HepG2 (cell line): ENCODE data around the gene CCSER2. TPM values are rescaled to one million over a fixed set of nuclear protein-coding genes. Genes with fewer than 3 reads are reported as not detected.
A peak's percentile ranks its signal among the peaks of the same experiment; 100 is the strongest.

Experiments
- DNMT3B ChIP-seq: conservative IDR thresholded peaks from 2 replicates; pipeline ENCODE4 v1.6.1; 2016; ENCODE audit warnings: missing biosample characterization, control low read depth
- ELF1 ChIP-seq: sonication (generic); formaldehyde crosslinking; IDR thresholded peaks from 2 replicates; pipeline ENCODE4 v1.4.0; 2020; ENCODE audit warnings: missing genetic modification reagents
- ETV5 ChIP-seq: IDR thresholded peaks from 2 replicates; pipeline ENCODE4 v1.6.1; 2018; ENCODE audit warnings: missing biosample characterization, missing genetic modification reagents, inconsistent platforms, borderline replicate concordance
- HES4 ChIP-seq: sonication (generic); formaldehyde crosslinking; IDR thresholded peaks from 2 replicates; pipeline ENCODE4 v1.9.0; 2021; ENCODE audit warnings: mild to moderate bottlenecking, missing genetic modification reagents, borderline replicate concordance
- HNF4G ChIP-seq, 2 experiments: sonication (generic) in 1 of 2; formaldehyde crosslinking in 1 of 2; IDR thresholded peaks; 2 replicates each; pipeline versions ENCODE4 v1.4.0 to v1.6.1; 2011 to 2020; ENCODE audit warnings: borderline replicate concordance in 2 of 2, low read depth in 2 of 2, mild to moderate bottlenecking in 2 of 2, low read length in 1 of 2, missing genetic modification reagents in 1 of 2, moderate library complexity in 1 of 2
- HOXA3 ChIP-seq: sonication (generic); formaldehyde crosslinking; IDR thresholded peaks from 2 replicates; pipeline ENCODE4 v1.5.0; 2020; ENCODE audit warnings: missing genetic modification reagents
- KAT8 ChIP-seq: IDR thresholded peaks from 2 replicates; pipeline ENCODE4 v1.6.1; 2016; ENCODE audit warnings: missing genetic modification reagents, missing compliant biosample characterization
- KDM6A ChIP-seq: IDR thresholded peaks from 2 replicates; pipeline ENCODE4 v1.6.1; 2016; ENCODE audit warnings: low read depth
- MED8 ChIP-seq: sonication (generic); formaldehyde crosslinking; IDR thresholded peaks from 2 replicates; pipeline ENCODE4 v1.8.1; 2023; ENCODE audit warnings: mild to moderate bottlenecking, missing genetic modification reagents; ENCODE audit not compliant: insufficient replicate concordance
- NCOA1 ChIP-seq: sonication (generic); formaldehyde crosslinking; IDR thresholded peaks from 2 replicates; pipeline ENCODE4 v1.9.0; 2021; ENCODE audit warnings: missing genetic modification reagents
- NKX3-1 ChIP-seq: sonication (generic); formaldehyde crosslinking; IDR thresholded peaks from 2 replicates; pipeline ENCODE4 v1.5.0; 2020; ENCODE audit warnings: missing genetic modification reagents
- SAFB2 ChIP-seq: sonication (generic); formaldehyde crosslinking; IDR thresholded peaks from 2 replicates; pipeline ENCODE4 v1.5.1; 2020; ENCODE audit warnings: missing genetic modification reagents, low read depth, mild to moderate bottlenecking, borderline replicate concordance
- SALL2 ChIP-seq: sonication (generic); formaldehyde crosslinking; IDR thresholded peaks from 2 replicates; pipeline ENCODE4 v1.8.1; 2023; ENCODE audit warnings: mild to moderate bottlenecking, missing genetic modification reagents, inconsistent platforms
- SP4 ChIP-seq: sonication (generic); formaldehyde crosslinking; IDR thresholded peaks from 2 replicates; pipeline ENCODE4 v1.8.1; 2023; ENCODE audit warnings: mild to moderate bottlenecking, missing genetic modification reagents
- TAF1 ChIP-seq: sonication (generic); formaldehyde crosslinking; IDR thresholded peaks from 2 replicates; pipeline ENCODE4 v1.4.0; 2020; ENCODE audit warnings: missing genetic modification reagents
- YY1 ChIP-seq: IDR thresholded peaks from 2 replicates; pipeline ENCODE4 v1.6.1; 2011; ENCODE audit warnings: low read length, low read depth, moderate library complexity, mild to moderate bottlenecking; ENCODE audit not compliant: insufficient read depth, insufficient replicate concordance
- ZBTB1 ChIP-seq: sonication (generic); formaldehyde crosslinking; IDR thresholded peaks from 2 replicates; pipeline ENCODE4 v1.4.0; 2020; ENCODE audit warnings: missing genetic modification reagents, borderline replicate concordance
- ZBTB7B ChIP-seq: sonication (generic); formaldehyde crosslinking; IDR thresholded peaks from 2 replicates; pipeline ENCODE4 v1.4.0; 2020; ENCODE audit warnings: missing genetic modification reagents
- ZFP36L2 ChIP-seq: sonication (generic); formaldehyde crosslinking; IDR thresholded peaks from 2 replicates; pipeline ENCODE4 v1.4.0; 2020; ENCODE audit warnings: missing genetic modification reagents
- ZNF136 ChIP-seq: sonication (generic); formaldehyde crosslinking; IDR thresholded peaks from 2 replicates; pipeline ENCODE4 v1.8.1; 2022; ENCODE audit warnings: low read depth, mild to moderate bottlenecking, moderate library complexity, missing genetic modification reagents
- ZNF274 ChIP-seq: sonication (generic); formaldehyde crosslinking; IDR thresholded peaks from 2 replicates; pipeline ENCODE4 v1.5.1; 2020; ENCODE audit warnings: mild to moderate bottlenecking, missing genetic modification reagents
- ZNF326 ChIP-seq: sonication (generic); formaldehyde crosslinking; IDR thresholded peaks from 2 replicates; pipeline ENCODE4 v1.4.0; 2020; ENCODE audit warnings: missing genetic modification reagents, borderline replicate concordance
- ZNF431 ChIP-seq: sonication (generic); formaldehyde crosslinking; IDR thresholded peaks from 2 replicates; pipeline ENCODE4 v1.9.0; 2022; ENCODE audit warnings: missing genetic modification reagents, low read depth, mild to moderate bottlenecking, borderline replicate concordance
- ZNF703 ChIP-seq: sonication (generic); formaldehyde crosslinking; IDR thresholded peaks from 2 replicates; pipeline ENCODE4 v1.5.1; 2020; ENCODE audit warnings: missing genetic modification reagents, mild to moderate bottlenecking, moderate library complexity, borderline replicate concordance
- ZNF709 ChIP-seq: sonication (generic); formaldehyde crosslinking; IDR thresholded peaks from 2 replicates; pipeline ENCODE4 v1.5.0; 2020; ENCODE audit warnings: mild to moderate bottlenecking, missing genetic modification reagents
- ZSCAN30 ChIP-seq: sonication (generic); formaldehyde crosslinking; IDR thresholded peaks from 2 replicates; pipeline ENCODE4 v1.5.0; 2020; ENCODE audit warnings: mild to moderate bottlenecking, missing genetic modification reagents
- polyA plus RNA-seq, 8 experiments: library from polyadenylated mRNA; depleted of rRNA in 3 of 8; stranded (reverse) in 7 of 8; unstranded in 1 of 8; fragments of >200 nt; fragmentation: Illumina TruSeq in 4 of 8; extraction: Trizol in 4 of 8; gene quantifications; 2 replicates each; pipeline versions ENCODE4 v1.2.1 to v1.2.3, GENCODE V29; 2011 to 2016; ENCODE audit warnings: low read depth in 4 of 8, missing spikeins in 1 of 8, mixed read lengths in 1 of 8; ENCODE audit not compliant: insufficient read depth in 1 of 8
- total RNA-seq, 5 experiments: library from RNA; depleted of rRNA; stranded (reverse); fragments of >200 nt; fragmentation: Illumina TruSeq; extraction: Trizol; gene quantifications; 2 replicates each; pipeline ENCODE4 v1.2.3, GENCODE V29; 2016; ENCODE audit warnings: low read depth in 1 of 5
- TF ChIP-seq, protein P1 (sequence below): sonication (generic); formaldehyde crosslinking; IDR thresholded peaks from 2 replicates; pipeline ENCODE4 v1.8.0; 2022; ENCODE audit warnings: missing genetic modification reagents, mild to moderate bottlenecking, inconsistent platforms, borderline replicate concordance

Gene CCSER2
- total and polyA plus RNA-seq, 2 of the 13 experiments (the other 11 are each of a cell fraction or from before 2014, with no cell fraction given) = 13.3 to 17.2 TPM

- no peak for TF ChIP-seq NCOA1
- peak; percentile 94; the same call in 1 of the 2 replicates for TF ChIP-seq ZBTB1
- no peak for TF ChIP-seq HES4 (CRISPR knock-in tag)
- 0 out of 2 replicates have a peak, but pooled peaks have one; percentile 23 for TF ChIP-seq HOXA3 (CRISPR knock-in tag)
- TF ChIP-seq DNMT3B (CRISPR knock-in tag) = peak; percentile 71; the same call in 1 of the 2 replicates
- TF ChIP-seq ZNF274 = no peak
- TF ChIP-seq NKX3-1 (CRISPR knock-in tag) = peak; percentile 95
- TF ChIP-seq SAFB2 (CRISPR knock-in tag) = no peak
- TF ChIP-seq ELF1 (CRISPR knock-in tag) = 0 out of 2 replicates have a peak, but pooled peaks have one; percentile 16
- TF ChIP-seq KDM6A (CRISPR knock-in tag) = no peak
- no peak for TF ChIP-seq ZNF326 (CRISPR knock-in tag)
- no peak for TF ChIP-seq YY1
- TF ChIP-seq ZBTB7B (CRISPR knock-in tag) = no peak
- TF ChIP-seq MED8 (CRISPR knock-in tag) = no peak
- no peak for TF ChIP-seq SALL2 (CRISPR knock-in tag)
- TF ChIP-seq ZNF136 (CRISPR knock-in tag) = no peak
- no peak for TF ChIP-seq HNF4G (IDR thresholded peaks at IDR 0.05; ENCODE audit: borderline replicate concordance, low read depth, low read length)
- no peak for TF ChIP-seq HNF4G (CRISPR knock-in tag; IDR thresholded peaks at IDR 0.05; ENCODE audit: borderline replicate concordance, low read depth)
- TF ChIP-seq ZFP36L2 (CRISPR knock-in tag) = peak; percentile 90; the same call in 1 of the 2 replicates
- TF ChIP-seq KAT8 (CRISPR knock-in tag) = peak; percentile 39; the same call in 1 of the 2 replicates
- no peak for TF ChIP-seq TAF1 (CRISPR knock-in tag)
- TF ChIP-seq ZNF431 (CRISPR knock-in tag) = peak; percentile 89
- no peak; the same call in 1 of the 2 replicates for TF ChIP-seq ZSCAN30
- peak; percentile 48; the same call in 1 of the 2 replicates for TF ChIP-seq ETV5 (CRISPR knock-in tag)
- no peak for TF ChIP-seq ZNF703 (CRISPR knock-in tag)
- TF ChIP-seq, protein P1, sequence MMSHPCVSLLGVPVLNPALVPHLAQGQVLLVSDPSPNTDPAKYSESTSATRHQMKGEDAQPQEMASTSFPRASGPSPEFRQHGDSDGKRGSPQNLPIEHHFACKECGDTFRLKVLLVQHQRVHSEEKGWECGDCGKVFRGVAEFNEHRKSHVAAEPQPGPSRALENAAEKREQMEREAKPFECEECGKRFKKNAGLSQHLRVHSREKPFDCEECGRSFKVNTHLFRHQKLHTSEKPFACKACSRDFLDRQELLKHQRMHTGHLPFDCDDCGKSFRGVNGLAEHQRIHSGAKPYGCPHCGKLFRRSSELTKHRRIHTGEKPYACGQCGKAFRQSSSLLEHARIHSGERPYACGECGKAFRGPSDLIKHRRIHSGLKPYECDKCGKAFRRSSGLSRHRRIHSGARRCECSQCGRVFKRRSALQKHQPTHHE = no peak
- no peak for TF ChIP-seq SP4
- peak; percentile 42; the same call in 1 of the 2 replicates for TF ChIP-seq ZNF709 (CRISPR knock-in tag)
Observed at GRCh38 chr10:84291384-84291783, 37.0 kb upstream of the CCSER2 start (continued).
